Mesodermal cell (in vitro differentiated cells): Measurements from ENCODE around the gene BEX3. TPM values are rescaled to one million over a fixed set of nuclear protein-coding genes. Genes with fewer than 3 reads are reported as not detected.

Experiments
- H3K27ac ChIP-seq: 2 replicates; pipeline ENCODE4 v1.7.0; 2013; ENCODE audit warnings: mild to moderate bottlenecking, low read depth, low read length, moderate library complexity; ENCODE audit not compliant: severe bottlenecking
- H3K36me3 ChIP-seq: 2 replicates; pipeline ENCODE4 v1.7.1; 2013; ENCODE audit warnings: mild to moderate bottlenecking, low read length, moderate library complexity; ENCODE audit not compliant: control insufficient read depth, insufficient read depth
- H3K4me1 ChIP-seq: one replicate; pipeline ENCODE4 v1.7.1; 2013; ENCODE audit warnings: mild to moderate bottlenecking, low read length; ENCODE audit not compliant: insufficient read depth, control insufficient read depth, poor library complexity, severe bottlenecking
- H3K4me3 ChIP-seq: 2 replicates; pipeline ENCODE4 v1.7.0; 2013; ENCODE audit warnings: low read length, control low read depth, mild to moderate bottlenecking; ENCODE audit not compliant: insufficient read depth, poor library complexity, severe bottlenecking; ENCODE audit errors: extremely low read depth
- H3K9me3 ChIP-seq: 2 replicates; pipeline ENCODE4 v1.7.1; 2013; ENCODE audit warnings: mild to moderate bottlenecking, low read length, moderate library complexity; ENCODE audit not compliant: control insufficient read depth
- WGBS, 2 experiments: methylation state at CpG; one replicate each; pipeline ENCODE4 v1.1.5; 2013; ENCODE audit warnings: missing lambda C conversion rate in 2 of 2; ENCODE audit not compliant: insufficient coverage in 2 of 2; 5-methylcytosine and 5-hydroxymethylcytosine counted together
- polyA plus RNA-seq, 2 experiments: library from polyadenylated mRNA; stranded (reverse); fragments of 50-300 nt; gene quantifications; one replicate each; pipeline ENCODE4 v1.2.3, GENCODE V29; 2013

BEX3 gene
- 411 TPM for polyA plus RNA-seq (2013, experiment 1 of 2)
- polyA plus RNA-seq (2013, experiment 2 of 2): 404 TPM

DNA sequence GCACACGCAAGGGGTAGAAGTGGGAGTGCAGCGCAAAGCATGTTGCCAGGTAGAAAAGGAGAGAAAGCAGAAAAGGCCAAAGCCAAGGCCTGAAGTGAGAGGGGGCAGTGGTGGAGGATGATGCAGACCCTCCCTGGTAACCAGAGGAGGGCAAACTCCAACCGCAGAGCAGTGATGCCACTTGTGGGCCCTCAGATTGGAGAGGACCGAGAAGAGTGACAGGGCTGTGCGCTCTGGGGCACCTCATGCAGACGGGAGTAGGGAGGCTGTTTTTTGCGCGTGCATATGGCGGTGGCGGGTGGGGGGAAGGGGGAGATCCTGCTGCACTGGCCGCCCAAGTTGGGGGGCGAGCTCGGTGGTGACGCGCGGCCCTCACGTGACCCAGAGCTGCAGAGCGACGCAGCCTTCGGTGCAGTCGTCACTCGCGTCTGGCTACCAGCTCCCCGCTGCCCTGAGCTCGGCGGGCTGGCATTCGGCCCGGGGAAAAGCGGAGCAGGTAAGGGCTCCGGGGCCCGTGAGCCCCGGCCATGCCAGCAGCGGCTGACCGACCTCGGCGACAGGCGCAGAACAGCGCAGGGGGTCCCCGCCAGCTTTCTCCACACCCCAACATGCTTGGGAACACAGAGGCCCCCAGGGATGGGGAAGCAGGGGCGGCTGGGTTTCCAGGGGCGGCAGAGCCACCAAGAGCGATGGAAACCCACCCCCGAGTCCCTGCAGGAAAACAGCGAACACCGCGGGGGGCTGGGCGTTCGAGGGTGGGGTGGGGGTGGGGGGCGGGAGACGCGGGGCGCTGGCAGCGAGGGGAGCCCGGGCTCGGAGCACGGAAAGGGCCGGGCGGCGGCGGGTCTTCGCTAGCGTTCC lies at the start of gene BEX3:
Gene BEX3, plus strand, starts transcription at position 421 of the 861 bp plus-strand sequence. CDS start 984 bp downstream, outside the sequence.
- no peaks in the 10 kb centered on the region for H3K9me3 ChIP-seq
- H3K4me1 ChIP-seq: no peaks in the 10 kb centered on the region
- 0 to 14% methylated on average over 5 to 10 of the region's 62 CpGs for WGBS, 2 experiments
- peak within 1 kb of the TSS; percentile 54 for H3K4me3 ChIP-seq
- peak within 1 kb of the TSS; percentile 92 for H3K27ac ChIP-seq
- H3K36me3 ChIP-seq: peaks cover 13% of the 10 kb centered on the region

DNA sequence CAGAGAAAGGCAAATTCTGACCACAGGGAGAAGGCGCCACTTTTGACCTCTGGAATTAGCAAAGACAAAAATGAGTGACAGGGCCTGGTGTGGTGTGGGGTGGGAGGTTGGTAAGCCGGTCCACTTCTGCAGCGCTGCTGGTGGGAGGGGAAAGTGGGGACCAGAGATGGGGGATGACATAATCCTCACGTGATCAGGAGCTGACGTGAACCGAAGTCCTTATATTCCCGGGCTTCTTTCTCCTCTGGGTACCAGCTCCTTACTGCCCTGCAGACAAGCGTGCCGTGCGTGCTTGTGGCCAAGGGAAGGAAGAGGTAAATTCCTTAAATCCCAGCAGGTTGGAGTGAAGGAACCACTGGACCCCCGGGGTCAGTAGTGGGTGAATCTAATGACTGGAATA lies 46.3 kb upstream of the BEX3 start, which contains the start of gene TCEAL7:
Gene TCEAL7, plus strand, starts transcription at position 249 of the 400 bp plus-strand sequence. CDS start 1,165 bp downstream, outside the sequence.
- H3K4me1 ChIP-seq: peaks cover 6% of the 10 kb centered on the region
- H3K36me3 ChIP-seq: no peaks in the 10 kb centered on the region
- H3K9me3 ChIP-seq: no peaks in the 10 kb centered on the region
- 100% methylated on average over 1 of the region's 11 CpGs; no CpG with 5 or more reads in 1 of the 2 experiments for WGBS, 2 experiments
- peak within 1 kb of the TSS; percentile 27 for H3K4me3 ChIP-seq
- H3K27ac ChIP-seq: peak within 1 kb of the TSS; percentile 74

GRCh38 chrX:103330681-103331288 lies 45.6 kb upstream of the BEX3 start:
- Histone ChIP-seq H3K27ac (peak overlapping the region; percentile 74), H3K4me1 (peaks cover 6% of the 10 kb centered on the region), H3K9me3 (no peaks in the 10 kb centered on the region), H3K36me3 (no peaks in the 10 kb centered on the region), H3K4me3 (peak overlapping the region; percentile 27)
- 0% methylated on average over 3 to 5 of the region's 21 CpGs for WGBS, 2 experiments

DNA sequence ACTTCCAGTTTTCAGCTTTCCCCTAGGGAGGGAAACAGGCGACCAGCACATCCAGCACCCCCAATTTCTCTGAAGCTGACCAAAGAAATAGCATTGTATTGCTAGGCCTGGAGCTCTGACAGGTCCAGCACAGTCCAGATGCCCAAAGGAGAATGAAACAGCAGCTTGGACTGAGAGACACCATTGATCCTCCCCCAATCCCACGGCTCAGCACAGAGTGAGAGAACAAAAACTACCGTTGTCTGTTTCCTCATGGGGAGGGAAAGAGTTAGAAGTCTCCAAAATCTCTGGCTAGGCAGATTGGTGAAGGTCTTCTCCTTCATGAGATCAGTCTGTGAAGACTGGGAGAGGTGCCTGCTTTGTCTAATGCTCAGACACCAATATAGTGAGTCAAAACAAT lies 37.7 kb upstream of the BEX3 start:
- no peak overlapping the region for H3K27ac ChIP-seq
- H3K4me3 ChIP-seq: no peak overlapping the region
- no peaks in the 10 kb centered on the region for H3K36me3 ChIP-seq
- no peaks in the 10 kb centered on the region for H3K4me1 ChIP-seq
- 86% methylated on average over 1 of the region's 3 CpGs; no CpG with 5 or more reads in 1 of the 2 experiments for WGBS, 2 experiments
- no peaks in the 10 kb centered on the region for H3K9me3 ChIP-seq

GRCh38 chrX:103343105-103343504 lies 33.2 kb upstream of the BEX3 start:
- Histone ChIP-seq H3K27ac (no peak overlapping the region), H3K4me1 (no peaks in the 10 kb centered on the region), H3K36me3 (no peaks in the 10 kb centered on the region), H3K4me3 (no peak overlapping the region), H3K9me3 (no peaks in the 10 kb centered on the region)
- 17% methylated on average over 1 of the region's 2 CpGs; no CpG with 5 or more reads in 1 of the 2 experiments for WGBS, 2 experiments

GRCh38 chrX:103344606-103345005 lies 31.7 kb upstream of the BEX3 start:
- Histone ChIP-seq H3K4me3 (no peak overlapping the region), H3K4me1 (no peaks in the 10 kb centered on the region), H3K9me3 (no peaks in the 10 kb centered on the region), H3K36me3 (no peaks in the 10 kb centered on the region), H3K27ac (no peak overlapping the region)
- WGBS, 2 experiments: no CpG with 5 or more reads among the region's 2 CpGs

DNA sequence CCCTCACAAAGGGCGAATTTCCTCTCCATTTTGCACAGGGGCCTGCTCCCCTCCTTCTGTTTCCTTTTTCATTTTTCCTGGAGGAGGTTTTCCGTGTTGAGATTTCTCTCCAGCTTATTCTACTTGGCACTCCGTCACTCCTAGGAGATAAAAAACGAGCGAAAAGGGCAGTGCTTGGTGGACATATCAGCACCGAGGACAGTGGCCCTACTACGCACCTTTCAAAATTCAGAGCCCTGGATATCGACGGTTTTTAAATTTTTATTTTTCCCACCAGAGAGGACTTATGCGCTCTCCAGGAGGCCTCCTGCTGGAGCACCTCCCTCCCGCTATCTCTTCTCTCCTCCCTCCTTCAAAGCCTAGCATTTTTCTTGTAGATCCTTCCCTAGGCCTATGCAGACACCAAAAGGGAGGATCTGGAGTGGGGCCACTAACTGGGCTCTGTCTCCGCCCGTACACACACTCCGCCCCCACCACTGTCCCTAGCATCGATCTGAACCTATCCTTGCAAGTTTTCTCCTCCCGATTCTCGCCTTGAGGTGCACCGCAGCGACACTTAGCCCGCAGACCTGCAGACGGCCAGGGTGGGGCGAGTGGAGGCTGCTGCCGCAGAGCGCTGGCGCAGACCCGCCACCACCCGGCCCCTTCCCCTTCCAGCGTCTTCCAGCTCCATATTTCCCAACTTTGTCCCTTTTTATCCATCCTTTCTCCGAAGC lies 28.5 kb upstream of the BEX3 start:
- H3K9me3 ChIP-seq: no peaks in the 10 kb centered on the region
- H3K27ac ChIP-seq: no peak overlapping the region
- 89 to 90% methylated on average over 13 to 22 of the region's 29 CpGs for WGBS, 2 experiments
- no peaks in the 10 kb centered on the region for H3K4me1 ChIP-seq
- no peak overlapping the region for H3K4me3 ChIP-seq
- no peaks in the 10 kb centered on the region for H3K36me3 ChIP-seq

GRCh38 chrX:103356130-103356798 lies 20.1 kb upstream of the BEX3 start, which contains the start of gene TCEAL9:
TCEAL9 (plus strand) TSS chrX:103356506; CDS start chrX:103357685, 1,179 bp downstream.
- Histone ChIP-seq H3K36me3 (peaks cover 4% of the 10 kb centered on the region), H3K27ac (peak within 1 kb of the TSS; percentile 93), H3K4me3 (peak within 1 kb of the TSS; percentile 66), H3K9me3 (no peaks in the 10 kb centered on the region), H3K4me1 (peaks cover 7% of the 10 kb centered on the region)
- WGBS, 2 experiments: 0% methylated on average over 3 to 4 of the region's 18 CpGs

DNA sequence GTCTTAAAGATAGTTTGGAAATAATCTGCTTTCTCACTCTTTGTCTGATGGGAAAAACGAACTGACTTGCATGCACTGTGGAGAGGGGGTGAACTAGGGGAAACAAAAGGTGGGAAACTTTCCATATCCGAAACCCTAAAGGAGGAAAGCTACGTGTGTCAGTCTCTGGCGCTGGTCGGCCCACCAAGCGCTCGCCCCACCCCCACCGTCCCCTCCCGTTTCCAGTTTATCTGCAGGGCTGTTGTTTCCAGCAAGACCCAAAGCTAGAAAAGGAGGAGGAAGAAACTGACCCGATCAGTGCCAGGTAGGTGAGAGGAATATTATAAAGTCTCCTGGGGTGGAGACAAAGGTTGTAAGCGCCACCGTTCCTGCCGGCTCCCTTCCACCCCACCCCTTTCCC lies 19.5 kb upstream of the BEX3 start:
- Histone ChIP-seq H3K4me1 (peaks cover 9% of the 10 kb centered on the region), H3K36me3 (peaks cover 4% of the 10 kb centered on the region), H3K4me3 (peak overlapping the region; percentile 66), H3K9me3 (no peaks in the 10 kb centered on the region), H3K27ac (peak overlapping the region; percentile 93)
- WGBS, 2 experiments: no CpG with 5 or more reads among the region's 13 CpGs

DNA sequence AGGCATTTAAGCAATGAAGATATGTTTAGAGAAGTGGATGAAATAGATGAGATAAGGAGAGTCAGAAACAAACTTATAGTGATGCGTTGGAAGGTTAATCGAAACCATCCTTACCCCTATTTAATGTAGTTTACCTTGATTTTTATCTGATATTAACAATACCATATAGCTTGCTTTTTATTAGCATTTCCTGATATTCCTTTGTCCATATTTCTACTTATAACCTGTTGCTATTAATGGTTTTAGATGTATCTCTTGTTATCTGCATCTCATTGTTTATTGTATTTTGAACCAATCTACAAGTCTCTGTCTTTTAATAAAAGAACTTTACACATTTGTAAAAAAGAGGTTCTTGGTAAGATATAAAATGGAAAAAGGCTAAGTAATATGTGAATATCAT lies 18.5 kb upstream of the BEX3 start:
- Histone ChIP-seq H3K27ac (no peak overlapping the region), H3K4me1 (peaks cover 11% of the 10 kb centered on the region), H3K36me3 (peaks cover 4% of the 10 kb centered on the region), H3K9me3 (no peaks in the 10 kb centered on the region), H3K4me3 (peak overlapping the region; percentile 66)
- WGBS, 2 experiments: no CpG with 5 or more reads among the region's 2 CpGs
